Sciatic nerve (tissue), 2 donors: Measurements from ENCODE around the gene PPP1CA. TPM values are rescaled to one million over a fixed set of nuclear protein-coding genes. Genes with fewer than 3 reads are reported as not detected.
A peak's percentile ranks its signal among the peaks of the same experiment; 100 is the strongest.

Experiments
- ATAC-seq: fragments of 200-7000 bp; cut with Tn5 transposase; one replicate; pipeline ENCODE4 v1.9.1; 2020; ENCODE audit warnings: mild to moderate bottlenecking, moderate library complexity
- DNase-seq: peaks from one replicate; pipeline ENCODE4 v3.0.0-alpha.2; 2020; ENCODE audit warnings: low spot score
- intact Hi-C: fragments of 100-400 bp; cut with DNase I; formaldehyde crosslinking; loops from one replicate; pipeline ENCODE4 v1.14.2; 2022
- total RNA-seq: library from RNA; stranded (reverse); fragmentation: NEBNext Ultra II Directional; extraction: Animal tissue kit (Norgen Biotek cat#: 25700); gene quantifications from one replicate; pipeline ENCODE4 v1.2.1, GENCODE V29; 2021
- donor health status: DM: no; HTN: no; CAD: no.
- donor health status: DM: no; HTN: no; CAD: no.

The PPP1CA gene
- total RNA-seq, 1 donor from 2014 or later, result 56.2 TPM

GRCh38 chr11:67393990-67394389, 7.7 kb downstream of the PPP1CA start:
- ATAC-seq (no peak), DNase-seq (no peak)
- intact Hi-C loops, result no loop called here

GRCh38 chr11:67393437-67393836, 8.2 kb downstream of the PPP1CA start:
- ATAC-seq, result no peak
- intact Hi-C loops, result no loop called here
- DNase-seq, result no peak

- DNase-seq, result no peak
- ATAC-seq, result peak; percentile 1
- intact Hi-C loops, result no loop called here
Measured at GRCh38 chr11:67392183-67392715, 9.4 kb downstream of the PPP1CA start.

GRCh38 chr11:67391304-67392182, 10.1 kb downstream of the PPP1CA start, which contains the start of gene RAD9A:
Gene RAD9A (plus strand): TSS chr11:67391986. CDS start chr11:67392045, 59 bp downstream.
- DNase-seq, result peak; percentile 98
- peak; percentile 90 for ATAC-seq
- intact Hi-C loops, result no loop called here

GRCh38 chr11:67390947-67391303, 10.7 kb downstream of the PPP1CA start:
- DNase-seq, result no peak
- intact Hi-C loops, result no loop called here
- ATAC-seq, result no peak

- no peak for DNase-seq
- intact Hi-C loops, result no loop called here
- no peak for ATAC-seq
Measured at GRCh38 chr11:67389477-67389876, 12.2 kb downstream of the PPP1CA start.

GRCh38 chr11:67387518-67387917, 14.1 kb downstream of the PPP1CA start:
- intact Hi-C loops, result no loop called here
- ATAC-seq, result no peak
- no peak for DNase-seq

- ATAC-seq, result no peak
- no peak for DNase-seq
- intact Hi-C loops, result no loop called here
Measured at GRCh38 chr11:67387069-67387468, 14.6 kb downstream of the PPP1CA start.

GRCh38 chr11:67384851-67385366, 16.7 kb downstream of the PPP1CA start:
- intact Hi-C loops, result no loop called here
- no peak for DNase-seq
- no peak for ATAC-seq

- intact Hi-C loops, result loop anchor here (2.0 kb wide), 1 partner anchor 28 kb away; no protein-coding TSS in a partner anchor
- DNase-seq (peak; percentile 91), ATAC-seq (peak; percentile 85)
Measured at GRCh38 chr11:67382276-67383136, 19.2 kb downstream of the PPP1CA start.

- intact Hi-C loops, result no loop called here
- DNase-seq, result peak; percentile 71
- ATAC-seq, result no peak
Measured at GRCh38 chr11:67381244-67381972, 20.2 kb downstream of the PPP1CA start.

GRCh38 chr11:67379061-67380058, 22.3 kb downstream of the PPP1CA start:
- intact Hi-C loops, result no loop called here
- ATAC-seq (peak; percentile 16), DNase-seq (no peak)

- DNase-seq, result no peak
- ATAC-seq, result no peak
- intact Hi-C loops, result no loop called here
Measured at GRCh38 chr11:67378544-67378943, 23.1 kb downstream of the PPP1CA start.

GRCh38 chr11:67376873-67377808, 24.5 kb downstream of the PPP1CA start:
- DNase-seq (no peak), ATAC-seq (no peak)
- intact Hi-C loops, result no loop called here

- no peak for DNase-seq
- ATAC-seq, result no peak
- intact Hi-C loops, result no loop called here
Measured at GRCh38 chr11:67376063-67376820, 25.4 kb downstream of the PPP1CA start.
